IgD-negative memory B cell (primary cell): Measurements from ENCODE around the gene CD300A. TPM values are rescaled to one million over a fixed set of nuclear protein-coding genes. Genes with fewer than 3 reads are reported as not detected.

Source experiments
- polyA plus RNA-seq: library from polyadenylated mRNA; unstranded; fragments of 300-500 nt; fragmentation: Illumina TruSeq; gene quantifications from one replicate; pipeline ENCODE4 v1.2.3, GENCODE V29; 2021

The CD300A gene
- polyA plus RNA-seq, 1 donor from 2014 or later, result 28.0 TPM

Other genes with a start within 250 kb of the CD300A start
- not detected for gene DNAI2, start 192.4 kb upstream of the CD300A start, polyA plus RNA-seq
- gene KIF19, start 140.4 kb upstream of the CD300A start, polyA plus RNA-seq, result 0.33 TPM
- gene BTBD17, start 104.8 kb upstream of the CD300A start, polyA plus RNA-seq, result not detected
- gene GPR142, start 99.1 kb upstream of the CD300A start, polyA plus RNA-seq, result not detected
- gene GPRC5C, start 34.5 kb upstream of the CD300A start, polyA plus RNA-seq, result 0.18 TPM
- not detected for gene CD300LB, start 64.8 kb downstream of the CD300A start, polyA plus RNA-seq
- 1.6 TPM for gene CD300C, start 79.5 kb downstream of the CD300A start, polyA plus RNA-seq
- gene CD300H, start 100.9 kb downstream of the CD300A start, polyA plus RNA-seq, result 0.61 TPM
- not detected for gene CD300LD, start 125.6 kb downstream of the CD300A start, polyA plus RNA-seq
- gene CD300E, start 157.1 kb downstream of the CD300A start, polyA plus RNA-seq, result 0.11 TPM
- not detected for gene CD300LF, start 246.3 kb downstream of the CD300A start, polyA plus RNA-seq